Measurements from ENCODE around the gene GADL1.

The GADL1 gene

DNA sequence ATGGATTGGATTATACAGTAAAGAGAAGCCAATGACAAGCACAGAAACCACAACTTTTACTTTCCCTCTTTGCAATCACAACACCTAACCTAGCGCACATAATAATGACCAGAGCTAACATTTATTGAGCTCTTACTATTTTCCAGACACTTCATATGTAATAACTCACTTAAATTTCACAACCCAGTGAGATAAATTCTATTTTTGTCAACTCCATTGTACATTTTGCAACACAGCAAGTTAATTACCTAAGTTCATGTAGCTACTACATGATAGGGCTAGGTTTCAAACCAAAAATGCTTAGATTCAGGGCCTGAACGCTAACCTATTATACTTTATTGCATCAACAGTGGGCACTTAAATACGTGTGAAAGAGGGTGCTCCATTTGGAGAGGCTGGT lies 89.5 kb downstream of the GADL1 start:
- no peak for DNase-seq

DNA sequence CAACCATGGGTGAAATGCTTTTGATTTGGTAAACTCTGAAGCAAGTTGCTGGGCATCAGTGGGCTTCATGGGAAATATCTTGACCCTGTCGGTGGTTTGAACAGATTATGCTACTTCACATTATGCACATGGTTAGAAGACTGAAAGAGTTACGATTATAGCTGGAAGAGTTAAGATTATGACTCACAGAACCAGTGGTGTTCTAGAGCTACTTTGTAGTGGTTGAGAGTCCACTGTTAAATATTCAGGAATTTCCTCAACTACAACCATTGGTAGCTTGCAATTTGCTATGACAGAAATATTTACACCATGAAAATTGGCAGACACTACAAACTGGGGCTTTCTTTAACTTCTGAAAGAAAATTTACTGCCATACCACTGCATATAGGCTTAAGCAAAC lies 99.3 kb downstream of the GADL1 start:
- DNase-seq: no peak

DNA sequence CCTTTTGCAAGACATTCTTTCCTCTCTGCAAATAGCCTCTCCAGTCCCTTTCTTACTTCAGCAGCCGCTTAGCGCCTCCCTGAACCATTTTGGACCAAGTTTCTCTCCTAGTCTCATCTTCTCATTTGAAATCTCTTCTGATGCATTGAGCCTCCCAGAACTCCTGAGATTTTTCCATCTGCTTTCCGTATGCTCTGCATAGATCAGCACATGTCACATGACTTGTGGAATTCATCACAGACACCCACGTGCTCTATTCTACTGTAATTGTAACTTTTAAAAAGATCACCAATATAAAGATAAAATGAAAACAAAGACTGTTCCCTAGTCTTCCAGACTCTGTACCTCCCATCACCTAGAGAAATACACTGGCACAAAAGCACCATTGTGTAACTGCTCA lies 100.7 kb downstream of the GADL1 start:
- no peak for DNase-seq

- DNase-seq: no peak
These were observed 104.3 kb downstream of the GADL1 start for GRCh38 chr3:30790150-30790549.

DNA sequence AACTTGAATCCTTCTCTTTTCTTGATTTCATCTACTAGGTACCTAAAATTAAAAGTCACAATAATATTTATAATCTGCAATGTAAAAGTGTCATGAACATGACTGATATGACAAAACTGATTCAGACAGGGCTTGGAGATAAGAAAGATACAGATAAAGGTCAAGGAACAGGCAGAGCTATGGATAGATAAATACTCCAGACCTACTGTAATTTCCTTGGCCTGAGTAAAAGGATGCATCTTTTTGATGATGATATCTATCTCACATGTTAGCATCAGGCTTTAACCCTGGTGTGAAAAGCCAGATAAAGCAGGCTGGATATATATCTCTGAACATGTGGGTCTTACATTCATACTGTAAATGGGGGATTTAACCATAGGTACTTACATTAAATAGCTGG lies 108.1 kb downstream of the GADL1 start:
- DNase-seq: no peak

GRCh38 chr3:30779686-30780287 lies 114.7 kb downstream of the GADL1 start:
- DNase-seq: no peak

DNA sequence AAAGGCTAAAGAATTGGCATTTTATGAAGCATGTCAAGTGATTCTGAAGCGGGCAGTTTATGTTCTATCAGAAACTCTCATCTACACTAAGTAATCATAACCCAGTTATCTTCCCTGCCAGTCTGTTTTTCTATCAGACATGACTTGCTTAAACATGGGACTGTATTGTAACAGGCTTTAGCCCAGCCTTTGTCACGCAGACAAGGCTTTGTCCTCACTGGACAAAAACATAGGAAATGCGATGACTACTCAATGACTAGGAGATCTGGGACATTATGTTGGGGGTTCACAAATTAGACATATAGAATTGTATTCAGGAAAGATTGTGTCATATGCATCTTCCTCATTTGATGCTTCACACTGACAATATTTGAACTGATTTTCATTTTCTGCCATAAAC lies 115.5 kb downstream of the GADL1 start:
- DNase-seq: no peak

- DNase-seq: no peak
These were observed 116.9 kb downstream of the GADL1 start for GRCh38 chr3:30777426-30778113.

DNA sequence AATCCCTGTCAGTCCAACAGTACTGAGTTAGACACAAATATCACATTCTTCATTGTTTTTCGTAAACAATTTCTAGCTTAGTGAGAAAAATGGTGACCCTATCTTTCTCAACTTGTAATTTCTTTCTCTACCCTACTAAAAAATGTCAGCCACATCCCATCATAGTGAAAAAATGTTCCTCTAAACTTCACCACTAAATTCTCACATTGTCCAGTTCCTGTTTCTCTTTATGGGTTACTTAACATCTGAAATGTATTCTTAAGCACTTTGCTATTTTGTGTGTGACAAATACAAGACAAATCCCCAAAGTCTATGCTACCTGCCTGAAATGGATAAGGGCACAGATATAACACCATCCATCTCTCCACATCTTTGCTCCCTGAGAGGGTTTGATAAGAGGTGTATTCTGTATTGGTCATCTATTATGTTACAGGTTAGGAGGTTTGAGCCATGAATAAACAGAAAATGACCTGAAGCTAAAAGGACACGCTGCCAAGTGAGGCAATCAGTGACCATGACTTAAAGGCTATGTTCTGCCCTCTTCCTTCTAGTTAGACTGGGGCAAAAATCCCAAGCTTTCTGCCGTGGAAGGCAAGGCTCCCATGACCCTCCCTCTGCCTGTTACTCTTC lies 118.2 kb downstream of the GADL1 start:
- DNase-seq: no peak

DNA sequence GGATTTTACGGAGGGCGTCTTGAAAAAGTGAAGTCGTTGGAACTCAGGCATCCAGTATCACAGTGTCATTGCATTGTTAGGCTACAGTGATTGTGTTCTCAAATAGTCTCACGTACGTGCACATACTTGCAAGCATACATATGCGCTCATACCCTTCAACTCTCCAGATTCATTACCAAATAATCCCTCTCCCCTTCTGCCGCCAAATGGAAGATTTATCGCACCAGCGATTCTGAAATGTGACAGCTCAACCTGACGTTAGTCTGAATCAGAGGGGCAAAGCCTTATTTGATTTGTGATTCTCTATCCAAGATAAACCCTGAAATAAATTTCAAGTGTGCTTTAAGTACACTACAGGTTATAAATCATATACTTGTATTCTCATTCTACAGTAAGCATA lies 119.4 kb downstream of the GADL1 start:
- DNase-seq: no peak

DNA sequence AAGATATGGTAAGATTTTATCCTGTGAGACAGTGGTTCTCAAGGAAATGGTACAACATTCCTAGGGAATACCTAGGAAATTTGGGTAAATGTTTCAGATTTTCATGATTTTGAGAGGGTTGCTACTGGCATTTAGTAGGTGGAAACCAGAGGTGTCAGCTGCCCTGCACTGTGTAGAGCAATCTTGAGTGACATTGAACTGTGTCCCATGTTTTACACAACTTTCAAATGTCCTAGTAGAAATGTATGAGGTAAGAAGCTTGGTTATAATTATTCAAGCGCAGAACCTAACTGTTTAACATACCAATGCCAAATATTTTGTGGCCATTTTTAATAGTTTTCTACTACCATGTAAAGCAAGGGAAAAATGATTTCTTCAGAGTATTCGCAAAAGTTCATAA lies 120.4 kb downstream of the GADL1 start:
- DNase-seq: no peak

- DNase-seq: no peak
These were observed 124.1 kb downstream of the GADL1 start for GRCh38 chr3:30770387-30770786.

DNA sequence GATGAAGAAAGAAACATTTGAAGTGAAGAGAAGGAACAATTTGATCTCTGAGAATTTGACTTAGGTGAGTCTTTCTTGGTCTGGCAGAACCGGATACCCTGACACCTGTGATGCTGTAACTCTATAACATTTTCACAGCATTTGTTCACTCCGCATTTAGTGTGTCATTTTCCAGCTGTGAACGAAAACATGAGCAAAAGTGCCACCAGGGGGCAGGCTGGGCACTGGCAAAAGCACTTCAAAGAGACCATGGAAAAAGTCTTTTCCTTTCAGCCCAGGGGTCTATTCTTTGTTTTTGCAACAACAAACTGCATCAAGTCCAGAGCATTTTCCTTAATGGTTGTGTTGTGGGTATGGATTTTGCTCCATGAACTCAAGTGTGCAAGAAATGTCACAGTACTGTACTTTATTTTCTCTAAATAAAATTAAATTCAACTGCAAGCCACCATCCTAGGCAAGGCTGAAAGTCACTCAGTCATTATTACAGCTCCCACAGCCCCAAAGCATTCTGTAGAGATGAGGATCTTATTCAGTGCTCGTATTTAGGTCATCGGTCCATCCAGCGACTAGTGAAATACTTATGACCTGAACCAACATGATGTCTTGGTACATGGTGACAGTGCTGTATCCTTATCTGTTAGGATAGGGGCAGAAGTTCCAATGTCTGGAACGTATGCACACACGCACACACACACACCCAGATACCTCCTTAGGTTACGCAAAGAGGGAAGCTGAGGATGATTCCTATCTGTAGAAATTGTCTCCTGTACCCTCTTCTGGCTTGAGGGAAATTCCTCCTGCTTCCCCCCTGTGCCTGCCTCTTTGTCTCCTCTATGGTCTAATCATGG lies 125.5 kb downstream of the GADL1 start:
- no peak for DNase-seq

DNA sequence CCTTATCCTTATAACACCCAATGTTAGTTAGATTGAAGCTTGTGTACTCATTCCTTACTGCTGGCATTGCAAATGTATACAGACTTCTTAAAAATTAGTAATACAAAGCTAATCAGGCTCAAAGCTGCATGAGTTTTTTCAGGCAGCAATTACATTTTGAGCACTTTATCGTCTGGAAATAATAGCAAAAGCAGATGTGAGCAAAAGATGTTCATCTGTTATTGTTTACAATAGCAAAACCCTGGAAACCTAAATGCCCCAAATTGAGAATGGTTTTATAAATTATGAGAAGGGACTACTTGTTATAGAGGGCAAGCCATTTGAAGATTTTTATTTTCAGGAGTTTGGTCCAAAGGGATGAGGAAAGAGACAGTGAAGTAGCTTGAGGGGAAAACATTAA lies 126.4 kb downstream of the GADL1 start:
- DNase-seq: no peak

DNA sequence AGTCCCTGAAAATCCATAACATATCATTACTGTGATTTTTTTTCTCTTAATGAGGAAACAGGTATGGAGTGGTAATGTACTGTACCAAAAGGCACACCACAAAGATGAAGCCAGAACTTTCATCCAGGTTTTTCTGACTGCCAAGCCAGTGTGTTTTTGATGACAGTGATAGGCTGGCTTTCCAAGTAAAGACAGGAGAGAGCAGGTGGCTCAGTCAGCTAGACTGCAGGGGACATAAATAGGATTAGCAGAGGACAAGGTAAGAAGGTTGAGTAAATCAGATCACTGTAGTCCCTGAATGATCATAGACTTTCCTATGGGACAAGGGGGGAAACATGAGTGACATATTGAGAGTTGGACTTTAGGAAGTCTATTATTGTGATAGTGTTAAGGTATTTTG lies 127.9 kb downstream of the GADL1 start:
- DNase-seq: no peak

DNA sequence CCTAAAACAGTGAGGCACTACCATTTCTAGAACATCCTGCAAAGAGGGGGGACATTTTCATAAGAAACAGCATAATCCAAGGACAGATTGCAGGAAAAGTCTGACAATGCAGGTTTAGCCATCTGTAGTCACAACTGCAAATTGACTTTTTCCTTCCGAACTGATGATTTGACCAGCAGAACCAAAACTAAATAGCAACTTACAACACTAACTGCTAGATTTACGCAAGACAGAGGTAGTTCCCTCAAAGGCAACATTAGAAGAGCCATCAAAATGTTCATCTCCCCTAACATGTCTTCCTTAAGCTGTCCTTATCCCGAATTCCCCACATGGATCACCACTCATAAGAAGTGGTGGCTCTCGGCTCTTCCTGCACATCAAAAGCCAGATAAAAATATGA lies 129.6 kb downstream of the GADL1 start:
- DNase-seq: no peak

DNA sequence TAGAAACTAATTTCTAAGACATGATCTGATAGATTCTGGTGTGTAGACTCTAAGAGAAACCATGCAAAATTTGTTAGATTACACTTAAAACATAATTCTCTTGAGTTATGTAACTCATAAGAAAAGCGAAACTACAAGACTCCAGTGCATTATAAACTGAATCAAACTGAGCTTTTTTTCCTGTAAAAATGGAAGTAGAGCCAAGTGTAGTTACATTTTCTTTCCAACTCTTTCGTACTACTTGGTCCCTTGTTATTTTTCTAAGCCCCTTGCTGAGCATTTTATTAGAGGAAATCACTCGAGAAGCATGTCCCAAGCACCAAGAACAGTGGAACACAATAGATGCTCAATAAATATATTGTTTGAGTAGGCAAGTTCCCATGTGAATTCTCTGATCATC lies 130.2 kb downstream of the GADL1 start:
- no peak for DNase-seq

GRCh38 chr3:30761374-30761773 lies 133.1 kb downstream of the GADL1 start:
- no peak for DNase-seq

DNA sequence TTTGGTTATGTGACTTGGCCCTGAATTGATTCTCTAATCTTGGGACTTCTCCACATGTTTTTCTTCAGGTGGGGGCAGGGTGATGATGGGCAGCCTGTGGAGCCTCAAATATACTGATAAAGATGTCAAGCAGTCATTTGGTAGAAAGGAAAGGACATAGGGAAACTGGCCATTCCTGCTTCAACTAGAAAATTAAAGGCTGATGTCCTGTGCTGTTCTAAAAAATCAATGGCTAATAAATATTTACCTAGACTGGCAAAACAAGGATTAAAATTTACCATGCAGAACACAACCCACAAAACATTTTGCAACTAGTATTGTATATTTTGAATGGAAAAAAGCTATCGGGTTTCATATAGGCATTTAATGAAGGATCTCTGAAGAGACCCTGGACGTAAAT lies 133.7 kb downstream of the GADL1 start:
- no peak for DNase-seq

- no peak for DNase-seq
These were observed 134.3 kb downstream of the GADL1 start for GRCh38 chr3:30760040-30760695.

DNA sequence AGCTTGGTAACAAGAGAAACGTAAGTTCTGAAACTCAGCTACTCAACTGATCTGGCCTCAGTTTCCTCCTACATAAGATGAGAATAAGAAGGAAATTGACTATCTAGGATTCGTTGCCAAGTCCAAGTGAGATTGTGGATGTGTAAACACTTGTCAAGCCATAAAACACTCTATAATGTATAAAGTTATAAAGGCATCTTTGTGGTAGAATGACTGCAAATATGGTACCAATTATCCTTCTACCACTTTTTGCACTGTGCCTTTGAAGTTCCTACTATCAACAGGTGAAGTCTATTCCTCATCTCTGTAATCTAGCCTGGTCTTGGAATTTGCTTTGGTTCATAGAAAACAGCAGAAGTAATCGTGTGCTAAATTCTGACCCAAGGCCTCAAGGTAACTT lies 138.2 kb downstream of the GADL1 start:
- no peak for DNase-seq

- no peak for DNase-seq
These were observed 140.0 kb downstream of the GADL1 start for GRCh38 chr3:30754426-30754825.

- no peak for DNase-seq
These were observed 140.7 kb downstream of the GADL1 start for GRCh38 chr3:30753766-30754165.
